OCI-LY1 (cell line): ENCODE data around the gene SERINC3.

ENCODE experiments used
- H2AFZ ChIP-seq: fragments of 200-600 bp; sonication (generic), shearing (Covaris generic); 2 replicates; pipeline ENCODE4 v1.6.0; 2014; ENCODE audit warnings: antibody characterized with exemption, mild to moderate bottlenecking, low read length
- H3F3A ChIP-seq: fragments of 200-600 bp; sonication (generic), shearing (Covaris generic); 2 replicates; pipeline ENCODE4 v1.6.0; 2014; ENCODE audit warnings: mild to moderate bottlenecking, antibody characterized with exemption, low read length, moderate library complexity; ENCODE audit not compliant: insufficient read depth
- H3K27ac ChIP-seq: fragments of 200-600 bp; sonication (generic); 2 replicates; pipeline ENCODE4 v1.5.1; 2014; ENCODE audit warnings: low read length, mixed run types, mild to moderate bottlenecking, low read depth; ENCODE audit not compliant: poor library complexity, severe bottlenecking
- H3K27me3 ChIP-seq: fragments of 200-600 bp; sonication (generic); 2 replicates; pipeline ENCODE4 v1.6.0; 2014; ENCODE audit warnings: antibody characterized with exemption, mild to moderate bottlenecking, low read length, moderate library complexity; ENCODE audit not compliant: insufficient read depth
- H3K36me3 ChIP-seq: fragments of 200-600 bp; sonication (generic); 2 replicates; pipeline ENCODE4 v1.6.1; 2014; ENCODE audit warnings: mild to moderate bottlenecking, antibody characterized with exemption, low read length, moderate library complexity, mixed read lengths; ENCODE audit not compliant: insufficient read depth
- H3K4me1 ChIP-seq: fragments of 200-600 bp; sonication (generic); 2 replicates; pipeline ENCODE4 v1.5.1; 2014; ENCODE audit warnings: mild to moderate bottlenecking, low read length, moderate library complexity; ENCODE audit not compliant: insufficient read depth, severe bottlenecking
- H3K4me2 ChIP-seq: fragments of 200-600 bp; sonication (generic), shearing (Covaris generic); 2 replicates; pipeline ENCODE4 v1.6.1; 2014; ENCODE audit warnings: low read length
- H3K4me3 ChIP-seq: fragments of 200-600 bp; sonication (generic); 2 replicates; pipeline ENCODE4 v1.5.1; 2014; ENCODE audit warnings: low read length, low read depth, mild to moderate bottlenecking, mixed read lengths; ENCODE audit not compliant: poor library complexity, severe bottlenecking
- H3K79me2 ChIP-seq: fragments of 200-600 bp; shearing (Covaris generic); 2 replicates; pipeline ENCODE4 v1.6.1; 2016; ENCODE audit warnings: mixed run types, low read length, mixed read lengths; ENCODE audit not compliant: insufficient read depth
- H3K9ac ChIP-seq: fragments of 200-600 bp; sonication (generic), shearing (Covaris generic); 2 replicates; pipeline ENCODE4 v1.6.1; 2014; ENCODE audit warnings: mild to moderate bottlenecking, low read length, mixed read lengths
- H3K9me2 ChIP-seq: fragments of 200-600 bp; sonication (generic), shearing (Covaris generic); 2 replicates; pipeline ENCODE4 v1.6.1; 2014; ENCODE audit warnings: low read depth, mild to moderate bottlenecking, low read length, mixed read lengths
- H3K9me3 ChIP-seq: fragments of 200-600 bp; shearing (Covaris generic); 2 replicates; pipeline ENCODE4 v1.6.1; 2014; ENCODE audit warnings: low read length, mixed read lengths
- H4K20me1 ChIP-seq: fragments of 200-600 bp; sonication (generic), shearing (Covaris generic); 2 replicates; pipeline ENCODE4 v1.6.0; 2016; ENCODE audit warnings: mild to moderate bottlenecking, low read length; ENCODE audit not compliant: insufficient read depth
- EZH2 ChIP-seq: fragments of 200-600 bp; sonication (generic), shearing (Covaris generic); IDR thresholded peaks from 2 replicates; pipeline ENCODE4 v1.8.0; 2017; ENCODE audit warnings: borderline replicate concordance, mixed run types, mild to moderate bottlenecking, antibody characterized with exemption, low read length, moderate library complexity, mixed read lengths
- TF ChIP-seq, protein P1 (sequence below): fragments of 200-600 bp; sonication (generic), shearing (Covaris generic); IDR thresholded peaks from 2 replicates; pipeline ENCODE4 v1.5.1; 2017; ENCODE audit warnings: mild to moderate bottlenecking, antibody characterized with exemption, low read length, moderate library complexity, mixed read lengths

Gene SERINC3

GRCh38 chr20:44457016-44457415 lies 64.9 kb downstream of the SERINC3 start:
- Histone ChIP-seq H3F3A (no peaks in the 10 kb centered on the region), H2AFZ (no peak overlapping the region), H3K9me3 (no peaks in the 10 kb centered on the region), H3K9ac (no peak overlapping the region), H3K27me3 (no peaks in the 10 kb centered on the region), H3K4me3 (no peak overlapping the region), H4K20me1 (no peaks in the 10 kb centered on the region), H3K4me2 (no peak overlapping the region), H3K27ac (no peak overlapping the region), H3K36me3 (no peaks in the 10 kb centered on the region), H3K4me1 (no peaks in the 10 kb centered on the region), H3K79me2 (no peaks in the 10 kb centered on the region), H3K9me2 (no peaks in the 10 kb centered on the region)
- TF ChIP-seq, protein P1, sequence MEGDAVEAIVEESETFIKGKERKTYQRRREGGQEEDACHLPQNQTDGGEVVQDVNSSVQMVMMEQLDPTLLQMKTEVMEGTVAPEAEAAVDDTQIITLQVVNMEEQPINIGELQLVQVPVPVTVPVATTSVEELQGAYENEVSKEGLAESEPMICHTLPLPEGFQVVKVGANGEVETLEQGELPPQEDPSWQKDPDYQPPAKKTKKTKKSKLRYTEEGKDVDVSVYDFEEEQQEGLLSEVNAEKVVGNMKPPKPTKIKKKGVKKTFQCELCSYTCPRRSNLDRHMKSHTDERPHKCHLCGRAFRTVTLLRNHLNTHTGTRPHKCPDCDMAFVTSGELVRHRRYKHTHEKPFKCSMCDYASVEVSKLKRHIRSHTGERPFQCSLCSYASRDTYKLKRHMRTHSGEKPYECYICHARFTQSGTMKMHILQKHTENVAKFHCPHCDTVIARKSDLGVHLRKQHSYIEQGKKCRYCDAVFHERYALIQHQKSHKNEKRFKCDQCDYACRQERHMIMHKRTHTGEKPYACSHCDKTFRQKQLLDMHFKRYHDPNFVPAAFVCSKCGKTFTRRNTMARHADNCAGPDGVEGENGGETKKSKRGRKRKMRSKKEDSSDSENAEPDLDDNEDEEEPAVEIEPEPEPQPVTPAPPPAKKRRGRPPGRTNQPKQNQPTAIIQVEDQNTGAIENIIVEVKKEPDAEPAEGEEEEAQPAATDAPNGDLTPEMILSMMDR = no peak
- TF ChIP-seq EZH2 = no peak

GRCh38 chr20:44456611-44457010 lies 65.3 kb downstream of the SERINC3 start:
- no peaks in the 10 kb centered on the region for H3K36me3 ChIP-seq
- TF ChIP-seq, protein P1 = no peak
- TF ChIP-seq EZH2 = no peak
- no peaks in the 10 kb centered on the region for H3K79me2 ChIP-seq
- no peak overlapping the region for H3K9ac ChIP-seq
- no peak overlapping the region for H2AFZ ChIP-seq
- no peak overlapping the region for H3K4me2 ChIP-seq
- H3K4me3 ChIP-seq = no peak overlapping the region
- no peaks in the 10 kb centered on the region for H4K20me1 ChIP-seq
- H3K4me1 ChIP-seq = no peaks in the 10 kb centered on the region
- H3K27ac ChIP-seq = no peak overlapping the region
- no peaks in the 10 kb centered on the region for H3F3A ChIP-seq
- no peaks in the 10 kb centered on the region for H3K9me2 ChIP-seq
- no peaks in the 10 kb centered on the region for H3K27me3 ChIP-seq
- no peaks in the 10 kb centered on the region for H3K9me3 ChIP-seq

GRCh38 chr20:44455126-44455525 lies 66.7 kb downstream of the SERINC3 start:
- TF ChIP-seq EZH2 = no peak
- TF ChIP-seq, protein P1 = no peak
- no peaks in the 10 kb centered on the region for H3K9me2 ChIP-seq
- H4K20me1 ChIP-seq = no peaks in the 10 kb centered on the region
- H3K79me2 ChIP-seq = no peaks in the 10 kb centered on the region
- H3K27ac ChIP-seq = no peak overlapping the region
- H3F3A ChIP-seq = no peaks in the 10 kb centered on the region
- H3K27me3 ChIP-seq = no peaks in the 10 kb centered on the region
- H3K4me2 ChIP-seq = no peak overlapping the region
- H3K4me3 ChIP-seq = no peak overlapping the region
- no peaks in the 10 kb centered on the region for H3K36me3 ChIP-seq
- no peaks in the 10 kb centered on the region for H3K4me1 ChIP-seq
- H2AFZ ChIP-seq = no peak overlapping the region
- no peaks in the 10 kb centered on the region for H3K9me3 ChIP-seq
- no peak overlapping the region for H3K9ac ChIP-seq
